CD4-positive, alpha-beta T cell treated with Interferon alpha-2 for 1 hour (primary cell): Measurements from ENCODE around the gene CEP72.
"Not testable (repeated sequence)": the region's sequence is repeated elsewhere in the genome, so short reads cannot be mapped to it uniquely, and the experiment has no call there.

Experiments
- DNase-seq, 2 donors: peaks; one replicate each; pipeline ENCODE4 v3.0.0-alpha.2; 2020 to 2022

Gene CEP72

DNA sequence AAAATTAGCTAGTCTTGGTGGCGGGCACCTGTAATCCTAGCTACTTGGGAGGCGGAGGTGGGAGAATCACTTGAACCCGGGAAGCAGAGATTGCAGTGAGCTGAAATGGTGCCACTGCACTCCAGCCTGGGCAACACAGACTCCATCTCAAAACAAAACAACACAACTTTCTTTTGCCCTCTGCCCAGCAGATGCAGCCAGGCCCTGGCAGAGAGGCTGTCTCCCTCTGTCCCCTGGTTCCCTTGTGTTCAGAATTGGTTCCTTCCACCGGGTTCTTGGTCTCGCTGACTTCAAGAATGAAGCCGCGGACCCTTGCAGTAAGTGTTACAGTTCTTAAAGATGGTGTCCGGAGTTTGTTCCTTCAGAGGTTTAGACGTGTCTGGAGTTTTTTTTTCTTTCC, 30.2 kb upstream of the CEP72 start:
- no peak for DNase-seq

DNA sequence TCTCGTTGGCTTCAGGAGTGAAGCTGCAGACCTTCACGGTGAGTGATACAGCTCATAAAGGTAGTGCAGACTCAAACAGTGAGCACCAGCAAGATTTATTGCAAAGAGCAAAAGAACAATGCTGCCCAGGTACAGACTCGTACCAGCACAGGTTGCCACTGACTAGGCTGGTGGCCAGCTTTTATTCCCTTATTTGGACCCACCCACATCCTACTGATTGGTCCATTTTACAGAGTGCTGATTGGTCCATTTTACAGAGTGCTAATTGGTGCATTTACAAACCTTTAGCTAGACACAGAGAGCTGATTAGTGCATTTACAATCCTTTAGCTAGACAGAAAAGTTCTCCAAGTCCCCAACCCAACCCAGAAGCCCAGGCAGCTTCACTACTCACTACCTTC, 29.7 kb upstream of the CEP72 start:
- DNase-seq, result not testable (repeated sequence)

DNA sequence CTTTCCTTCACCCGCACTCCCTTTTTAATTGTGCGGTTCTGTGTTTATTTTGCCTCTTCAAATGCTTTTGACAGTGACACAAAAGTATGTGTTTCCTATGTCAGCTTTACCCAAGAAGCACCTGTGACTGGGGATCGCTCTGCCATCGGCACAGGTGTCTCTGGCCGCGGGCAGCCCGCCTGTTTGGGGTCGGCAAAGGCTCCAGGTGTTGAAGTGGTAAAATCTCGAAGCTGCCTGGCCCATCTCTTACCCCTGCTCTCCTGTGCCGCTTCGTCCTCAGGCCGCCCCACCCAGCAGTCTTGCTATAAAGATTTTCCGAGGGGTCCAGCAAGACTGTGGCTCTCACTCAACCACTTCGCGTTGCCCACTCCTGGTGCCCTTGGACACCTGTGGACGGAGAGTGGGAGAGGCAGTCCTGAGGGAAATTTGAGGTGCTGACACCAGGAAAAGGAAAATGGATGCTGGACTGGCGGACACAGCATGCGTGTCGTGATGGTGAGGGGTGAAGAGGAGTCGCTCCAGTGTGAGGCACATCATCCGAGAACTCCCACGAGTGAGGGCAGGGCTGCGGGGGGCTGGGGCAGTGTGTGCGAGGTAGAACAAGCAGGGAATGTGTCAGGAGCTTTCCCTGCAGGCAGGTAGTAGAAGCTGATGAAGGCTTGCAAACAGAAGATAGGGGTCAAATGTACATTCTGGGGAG, 29.1 kb upstream of the CEP72 start:
- DNase-seq, result no peak

DNA sequence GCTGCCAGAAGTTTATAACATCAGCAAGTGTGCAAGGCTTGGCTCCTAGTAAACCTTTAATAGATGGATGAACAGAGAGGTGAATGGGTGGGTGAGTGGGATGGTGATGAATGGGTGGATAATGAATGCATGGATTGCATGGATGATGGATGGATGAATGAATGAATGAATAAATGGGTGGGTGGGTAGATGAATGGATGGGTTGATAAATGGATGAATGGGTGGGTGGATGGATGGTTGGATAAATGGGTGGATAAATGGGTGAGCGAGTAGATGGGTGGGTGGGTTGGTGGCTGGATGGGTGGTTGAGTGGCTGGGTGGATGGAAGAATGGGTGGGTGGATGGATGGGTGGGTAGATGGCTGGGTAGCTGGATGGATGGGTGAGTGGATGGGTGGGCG, 28.5 kb upstream of the CEP72 start:
- no peak for DNase-seq

DNA sequence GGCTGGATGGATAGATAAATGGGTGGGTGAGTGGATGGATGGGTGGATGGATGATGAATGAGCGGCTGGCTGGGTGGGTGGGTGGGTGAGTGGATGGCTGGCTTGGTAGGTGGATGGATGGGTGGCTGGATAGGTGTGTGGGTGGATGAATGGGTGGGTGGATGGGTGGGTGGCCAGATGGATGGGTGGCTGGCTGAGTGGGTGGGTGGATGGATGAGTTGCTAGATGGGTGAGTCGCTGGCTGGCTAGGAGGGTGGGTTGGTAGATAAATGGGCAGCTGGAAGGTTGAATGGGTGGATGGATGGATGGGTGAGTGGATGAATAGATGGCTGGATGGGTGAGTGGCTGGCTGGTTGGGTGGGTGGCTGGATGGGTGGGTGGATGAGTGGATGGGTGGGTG, 27.9 kb upstream of the CEP72 start:
- DNase-seq, result no peak

DNA sequence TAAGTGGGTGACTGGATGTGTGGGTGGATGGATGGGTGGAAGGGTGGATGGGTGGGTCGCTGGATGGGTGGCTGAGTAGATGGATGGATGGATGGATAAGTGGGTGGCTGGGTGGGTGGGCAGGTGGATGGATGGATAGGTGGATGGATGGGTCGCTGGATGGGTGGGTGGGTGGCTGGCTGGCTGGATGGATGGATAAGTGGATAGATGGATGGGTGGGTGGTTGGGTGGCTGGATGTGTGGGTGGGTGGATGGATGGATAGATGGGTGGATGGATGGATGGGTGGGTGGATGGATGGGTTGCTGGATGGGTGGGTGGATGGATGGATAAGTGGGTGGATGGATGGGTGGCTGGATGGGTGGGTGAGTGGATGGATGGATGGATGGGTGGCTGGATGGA, 27.3 kb upstream of the CEP72 start:
- no peak for DNase-seq

DNA sequence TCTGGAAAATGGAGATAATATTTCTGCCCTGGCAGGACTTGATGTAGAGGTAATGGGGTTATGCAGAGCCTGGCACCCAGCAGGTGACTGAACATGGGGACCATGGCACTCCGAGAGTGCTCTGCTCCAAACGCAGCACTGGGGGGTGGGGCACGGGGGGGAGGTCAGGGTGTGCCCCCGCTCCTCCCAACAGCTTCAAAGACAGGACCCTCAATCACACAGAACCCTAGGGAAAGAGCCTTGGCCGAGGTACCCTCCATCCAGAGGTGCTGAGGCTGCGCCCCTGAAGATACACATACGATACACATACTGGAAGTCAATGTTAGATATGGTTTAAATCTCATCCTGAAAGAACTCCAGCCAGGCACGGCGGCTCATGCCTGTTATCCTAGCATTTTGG, 26.6 kb upstream of the CEP72 start:
- DNase-seq, result no peak

DNA sequence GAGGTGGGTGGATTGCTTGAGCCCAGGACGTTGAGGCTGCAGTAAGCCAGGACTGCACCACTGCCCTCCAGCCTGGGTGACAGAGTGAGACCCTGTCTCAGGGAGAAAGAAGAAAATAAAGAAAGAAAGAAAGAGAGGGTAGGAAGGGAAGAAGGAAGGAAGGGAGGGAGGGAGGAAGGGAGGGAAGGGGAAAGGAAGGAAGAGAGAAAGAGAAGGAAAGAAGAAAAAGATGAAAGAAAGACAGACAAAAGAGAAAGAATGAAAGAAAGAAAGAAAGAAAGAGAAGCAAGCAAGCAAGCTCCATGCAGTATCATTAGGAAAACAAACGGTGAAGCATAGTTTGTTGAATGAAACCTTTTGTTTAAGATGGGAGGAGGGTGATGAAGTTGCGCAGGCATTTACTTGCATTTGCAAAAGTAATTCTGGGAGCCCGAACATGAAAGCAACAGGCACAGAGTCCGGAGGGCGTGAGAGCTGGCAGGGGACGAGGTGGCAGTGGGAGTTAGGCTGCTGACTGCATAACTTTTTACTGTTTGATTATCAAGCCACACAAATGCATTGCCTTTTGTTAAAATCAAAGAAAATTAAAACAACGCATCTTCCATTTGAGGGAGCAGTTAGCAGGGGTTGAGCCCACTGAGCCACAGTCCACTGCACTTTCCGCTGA, 26.0 kb upstream of the CEP72 start:
- no peak for DNase-seq

DNA sequence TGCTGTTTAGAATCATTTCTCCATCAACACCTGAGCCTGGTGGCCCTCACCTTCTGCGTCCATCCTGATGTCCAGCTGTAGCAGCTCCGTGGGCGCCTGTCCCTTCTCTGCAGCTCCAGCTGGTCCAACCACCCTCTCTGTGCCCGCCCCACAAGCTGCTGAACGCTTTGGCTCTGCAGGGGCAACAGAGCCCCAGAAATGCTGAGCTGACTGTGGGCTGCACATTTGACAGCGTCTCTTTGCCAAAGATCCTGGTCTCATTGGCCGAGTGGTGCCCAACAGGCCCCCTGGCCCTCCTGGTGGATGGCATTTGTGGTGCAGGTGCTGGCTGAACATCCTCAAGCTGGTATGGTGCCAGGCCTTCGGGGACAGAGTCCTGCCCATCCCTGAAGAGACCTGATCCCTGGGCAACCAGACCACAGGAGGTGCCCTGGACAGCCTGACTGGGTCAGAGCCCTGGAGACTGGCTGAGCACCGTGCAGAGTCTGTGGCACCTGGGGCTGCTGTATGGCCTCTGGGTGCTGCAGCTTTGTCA, 25.3 kb upstream of the CEP72 start:
- DNase-seq, result no peak

DNA sequence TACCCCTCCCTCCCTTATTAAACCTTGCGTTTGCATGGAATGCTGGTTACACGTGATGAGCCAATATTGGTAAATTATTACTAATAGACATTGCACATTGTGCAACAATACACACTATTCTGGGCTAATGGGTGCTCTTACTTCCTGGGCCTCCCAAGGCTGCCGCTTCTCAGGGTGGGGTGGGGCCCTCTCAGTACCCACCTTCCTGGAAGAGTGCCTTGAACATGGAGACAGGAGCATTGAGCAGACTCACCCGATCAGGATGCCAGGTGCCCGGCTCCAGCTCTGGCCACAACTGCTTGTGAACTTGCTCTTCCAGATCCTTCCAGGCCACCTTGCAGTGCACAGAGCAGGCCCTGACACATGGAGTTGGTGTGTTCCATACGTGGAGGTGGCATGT, 24.7 kb upstream of the CEP72 start:
- no peak for DNase-seq

DNA sequence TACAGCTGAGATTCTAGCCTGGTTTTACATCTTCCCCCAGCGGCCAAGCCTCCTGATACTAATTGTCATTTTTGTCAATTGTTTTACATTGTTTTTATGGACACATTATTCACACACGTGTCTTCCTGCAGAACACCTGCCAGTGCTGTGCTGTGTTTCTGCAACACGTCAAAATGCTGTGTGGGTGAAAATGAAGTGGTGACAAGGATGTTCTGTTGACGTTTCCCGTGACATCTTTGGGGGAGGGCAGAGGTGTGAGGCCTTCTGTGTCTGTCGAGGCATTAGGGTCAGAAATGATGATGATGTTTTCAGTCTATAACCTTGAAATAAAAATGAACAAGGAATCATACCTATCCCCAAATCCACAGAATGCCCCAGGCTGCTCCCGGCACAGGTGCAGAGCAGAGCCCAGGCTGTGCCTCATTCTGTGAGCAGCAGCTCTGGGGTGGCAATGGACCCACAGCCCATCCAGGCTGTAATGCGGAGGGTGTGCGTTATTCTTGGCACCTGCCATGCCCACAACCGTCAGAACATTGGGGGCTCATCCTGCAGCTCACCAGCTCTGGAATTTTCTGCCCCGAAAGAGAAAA, 23.6 kb upstream of the CEP72 start:
- no peak for DNase-seq

DNA sequence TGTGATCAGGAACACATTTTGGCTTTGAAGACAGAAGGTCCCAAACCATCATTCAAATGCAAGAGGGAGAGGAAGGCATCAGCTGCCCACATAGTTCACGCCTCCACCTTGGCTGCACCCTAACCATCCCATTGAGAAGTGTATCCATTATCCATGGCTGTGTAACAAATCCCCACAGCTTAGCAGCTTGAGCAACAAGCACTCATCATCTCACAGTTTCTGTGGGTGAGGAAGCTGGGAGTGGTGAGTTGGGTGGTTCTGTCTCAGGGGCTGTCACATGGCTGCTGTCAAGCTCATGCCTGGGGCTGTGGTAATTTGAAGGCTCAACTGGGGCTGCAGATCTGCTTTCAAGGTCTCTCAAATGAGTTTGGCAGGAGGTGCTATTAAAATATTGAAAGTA, 23.0 kb upstream of the CEP72 start:
- DNase-seq, result no peak

DNA sequence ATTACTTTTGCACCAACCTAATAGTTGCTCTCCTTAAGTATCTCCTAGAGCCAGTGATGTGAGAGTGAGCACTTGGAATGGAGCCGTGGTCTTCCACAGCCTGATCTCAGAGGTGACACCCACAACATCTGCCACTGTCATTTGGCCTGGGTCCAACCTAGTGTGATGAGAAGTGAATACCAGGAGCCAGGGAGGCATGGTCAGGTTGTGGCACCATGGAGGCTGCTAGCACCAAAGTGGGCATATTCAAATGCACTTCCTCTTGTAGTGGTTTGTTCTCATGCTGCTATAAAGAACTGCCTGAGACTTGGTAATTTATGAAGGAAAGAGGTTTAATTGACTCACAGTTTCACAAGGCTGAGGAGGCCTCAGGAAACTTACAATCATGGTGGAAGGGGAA, 22.6 kb upstream of the CEP72 start:
- no peak for DNase-seq

DNA sequence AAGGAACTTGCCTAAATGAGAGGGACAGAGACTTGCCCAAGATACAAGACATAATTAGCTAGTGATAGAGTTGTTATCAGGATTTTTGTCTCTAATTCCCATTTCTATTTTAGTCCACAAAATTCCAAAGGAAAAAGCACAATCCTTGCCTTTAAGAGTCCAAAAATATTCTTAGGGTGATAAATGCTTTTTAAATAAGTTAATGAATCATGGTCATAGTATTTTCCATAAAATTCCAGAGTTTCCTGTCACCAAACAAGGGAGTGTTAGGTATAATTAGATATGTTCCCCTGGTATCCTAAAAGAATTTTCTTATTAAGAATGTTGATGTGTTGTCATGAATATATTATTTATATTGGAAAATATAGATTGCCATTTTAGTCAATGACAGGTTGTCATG, 21.8 kb upstream of the CEP72 start:
- no peak for DNase-seq

DNA sequence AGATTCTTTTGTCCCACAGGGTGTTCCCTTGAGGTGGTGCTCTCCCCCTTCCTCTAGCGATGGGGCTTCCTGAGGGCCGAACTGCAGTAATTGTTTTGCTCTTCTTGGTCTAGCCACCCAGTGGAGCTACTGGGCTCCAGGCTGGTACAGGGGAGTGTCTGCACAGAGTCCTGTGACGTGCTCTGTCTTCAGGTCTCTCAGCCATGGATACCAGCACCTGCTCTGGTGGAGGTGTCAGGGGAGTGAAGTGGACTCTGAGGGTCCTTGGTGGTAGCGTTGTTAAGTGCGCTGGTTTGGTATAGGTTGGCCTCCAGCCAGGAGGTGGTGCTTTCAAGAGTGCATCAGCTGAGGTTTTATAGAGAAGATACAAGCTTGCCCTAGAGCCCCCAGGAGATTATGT, 20.4 kb upstream of the CEP72 start:
- DNase-seq, result no peak

DNA sequence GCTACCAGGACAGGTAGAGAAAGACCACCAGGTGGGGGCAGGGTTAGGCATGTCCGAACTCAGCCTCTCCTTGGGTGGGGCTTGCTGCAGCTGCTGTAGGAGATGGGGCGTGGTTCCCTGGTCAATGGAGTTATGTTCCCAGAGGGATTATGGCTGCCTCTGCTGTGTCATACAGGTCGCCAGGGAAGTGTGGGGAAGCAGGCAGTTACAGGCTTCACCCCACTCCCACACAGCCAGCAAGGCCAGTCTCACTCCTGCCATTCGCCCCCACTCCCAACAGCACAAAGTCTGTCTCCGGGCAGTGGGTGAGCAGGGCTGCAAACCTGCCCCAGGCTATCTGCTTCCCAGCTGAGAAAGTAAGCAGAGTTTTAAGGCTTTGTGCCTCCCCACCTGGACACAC, 20.0 kb upstream of the CEP72 start:
- no peak for DNase-seq

DNA sequence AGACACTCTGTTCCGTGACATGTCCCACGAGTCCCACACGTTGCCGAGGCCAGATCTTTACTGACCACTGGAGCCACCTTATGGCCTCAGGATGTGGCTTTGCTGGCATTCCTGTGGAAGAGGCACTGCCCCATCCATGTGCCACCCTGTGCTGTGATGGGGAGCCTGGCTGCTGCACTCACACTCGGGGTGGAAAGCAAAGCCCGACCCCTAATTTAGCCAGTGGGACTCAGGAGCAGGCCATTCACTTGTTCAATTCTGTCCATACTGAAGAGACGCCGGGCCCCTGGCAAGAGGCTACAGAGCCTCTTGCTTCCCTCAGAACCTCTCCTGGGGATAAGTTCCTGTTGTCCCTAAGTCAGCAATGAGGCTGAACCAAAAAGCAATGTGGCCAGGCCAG, 18.6 kb upstream of the CEP72 start:
- DNase-seq, result no peak

DNA sequence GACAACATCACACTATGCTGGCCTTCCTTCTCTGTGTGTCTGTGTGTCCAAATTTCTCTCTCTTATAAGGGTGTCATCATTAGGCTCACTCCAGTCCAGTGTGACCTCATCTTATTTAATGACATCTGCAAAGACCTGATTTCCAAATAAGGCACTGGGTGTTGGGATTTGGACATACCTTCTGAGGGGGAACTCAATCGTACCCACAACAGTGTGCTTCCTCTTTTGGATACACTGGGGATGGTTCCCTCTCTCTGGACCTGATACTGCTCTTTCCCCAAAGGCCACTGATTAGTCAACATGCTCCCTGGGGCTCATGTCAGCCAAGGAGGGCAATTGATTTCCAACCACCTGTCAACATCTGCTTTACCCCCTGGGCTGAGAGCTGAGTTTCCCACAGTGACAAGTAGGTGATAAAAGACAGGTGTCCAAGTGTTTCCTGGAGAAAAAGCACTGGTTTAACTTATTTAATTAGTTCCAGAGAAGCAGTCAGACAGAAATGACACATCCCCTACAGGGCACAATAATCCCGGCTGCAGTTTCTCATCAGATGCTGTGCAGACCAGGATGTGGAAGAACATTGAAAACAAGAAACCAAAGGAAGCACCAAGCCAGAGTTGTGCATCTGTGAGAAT, 17.8 kb upstream of the CEP72 start:
- DNase-seq, result no peak

DNA sequence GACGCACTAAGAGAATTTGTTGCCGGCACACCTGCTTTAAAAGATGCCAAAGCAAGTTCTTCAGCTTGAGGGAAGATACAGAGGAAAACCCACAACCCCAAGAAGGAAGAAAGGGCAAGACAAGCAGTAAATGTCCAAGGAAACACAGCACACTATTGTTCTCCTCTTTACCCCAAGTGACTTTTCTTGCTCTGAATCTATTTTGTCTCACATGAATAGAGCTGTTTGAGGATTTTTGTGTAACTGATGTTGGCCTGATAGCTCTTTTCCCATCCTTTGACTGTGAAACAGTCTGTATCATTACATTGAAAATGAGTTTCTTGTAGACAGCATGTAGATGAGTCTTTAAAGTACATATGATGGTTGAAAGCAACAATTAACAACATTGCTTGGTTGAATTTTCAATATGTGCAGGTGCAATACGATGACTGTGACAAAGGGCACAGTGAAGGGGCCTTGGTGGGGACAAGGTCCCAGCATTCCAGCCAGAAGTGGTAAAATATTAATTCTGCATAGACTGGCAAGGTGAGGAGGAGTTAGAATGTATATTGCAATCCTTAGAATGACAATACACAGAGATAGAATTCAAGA, 16.8 kb upstream of the CEP72 start:
- no peak for DNase-seq

DNA sequence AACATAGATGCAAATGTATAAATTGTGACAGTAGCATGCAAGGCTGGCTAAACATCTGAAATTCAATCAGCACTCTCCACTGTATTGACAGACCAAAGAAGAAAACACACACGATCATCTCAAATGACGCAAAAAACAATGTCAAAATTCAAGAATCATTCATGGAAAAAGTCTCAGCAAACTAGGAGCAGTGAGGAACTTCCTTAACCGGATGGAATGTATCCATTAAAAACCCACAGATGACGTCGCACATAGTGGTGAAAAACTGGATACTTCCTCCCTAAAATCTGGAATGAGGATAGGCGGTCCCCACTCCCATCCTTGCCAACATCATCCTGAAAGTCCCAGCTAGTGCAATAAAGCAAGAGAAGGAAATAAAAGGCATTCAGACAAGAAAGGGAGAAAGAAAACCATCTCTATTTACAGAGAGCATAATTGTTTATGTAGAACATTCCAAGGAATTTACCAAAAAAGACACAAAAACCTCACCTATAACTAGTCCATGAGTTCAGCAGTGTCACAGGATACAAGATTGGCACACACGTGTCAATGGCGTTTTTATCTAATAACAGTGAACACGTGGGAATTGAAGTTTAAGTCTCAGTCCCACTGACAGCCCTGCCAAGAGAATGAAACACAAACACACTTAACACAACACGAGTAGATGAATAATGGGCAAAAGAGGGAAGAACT, 14.1 kb upstream of the CEP72 start:
- DNase-seq, result no peak

DNA sequence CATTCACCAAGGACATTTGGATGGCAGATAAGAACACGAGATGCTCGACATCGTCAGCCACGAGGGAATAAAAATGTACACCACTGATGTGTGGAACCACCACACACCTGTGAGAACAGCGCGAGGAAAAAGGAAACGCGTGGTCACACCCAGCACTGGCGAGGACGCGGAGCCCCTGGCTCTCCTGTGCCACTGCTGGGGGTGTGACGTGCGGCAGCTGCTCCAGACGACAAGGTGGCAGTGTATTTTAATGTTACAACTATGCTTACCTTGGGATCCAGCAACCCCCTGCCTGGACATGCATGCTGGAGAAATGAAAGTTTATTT, 13.6 kb upstream of the CEP72 start:
- DNase-seq, result no peak

DNA sequence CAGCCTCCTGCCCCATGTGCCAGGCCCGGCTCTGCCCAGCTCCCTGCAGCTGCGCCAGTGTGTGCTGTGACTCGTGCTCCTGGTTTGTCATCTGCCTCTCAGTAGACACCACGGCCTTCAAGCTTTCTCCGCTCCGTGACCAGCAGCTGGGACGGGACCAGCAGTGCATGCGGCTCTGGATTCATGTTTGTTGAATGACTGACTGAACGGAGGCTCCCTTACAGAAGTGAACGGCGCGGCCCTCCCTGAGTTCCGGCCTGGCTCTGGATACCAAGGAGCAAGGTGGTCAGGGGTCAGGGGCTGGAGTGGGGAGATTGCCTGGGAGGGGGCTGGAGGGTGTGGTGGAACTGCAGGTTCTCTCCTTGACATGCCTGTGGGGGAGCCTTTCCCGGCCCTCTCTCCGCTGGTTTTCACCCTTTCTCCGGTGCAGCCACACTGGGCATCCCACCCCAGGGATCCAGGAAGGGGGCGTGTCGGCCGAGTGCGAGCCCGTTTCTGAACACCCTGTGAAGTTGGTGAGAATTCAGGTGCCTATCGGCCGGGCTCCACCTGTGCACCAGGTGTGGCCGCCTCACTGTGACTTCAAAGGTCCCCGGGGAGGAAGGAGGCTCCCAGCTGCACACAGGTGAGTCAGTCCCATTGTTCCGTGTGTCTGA, 11.1 kb upstream of the CEP72 start:
- no peak for DNase-seq
